IMR-90 (cell line): ENCODE measurements around the gene RBM7. TPM values are rescaled to one million over a fixed set of nuclear protein-coding genes. Genes with fewer than 3 reads are reported as not detected.

Experiments
- ATAC-seq: fragments of 200-7000 bp; cut with Tn5 transposase; 2 replicates; pipeline ENCODE4 v1.9.1; 2020; ENCODE audit warnings: low read depth, mild to moderate bottlenecking, moderate library complexity
- BruUV-seq: library from RNA; stranded (reverse); fragments of 400-500 nt; replicated peaks from 2 replicates; lab custom pipeline; 2021; lab: Mats Ljungman, UMichigan
- CTCF ChIA-PET: fragments of 300-600 bp; formaldehyde crosslinking; extraction: SDS; loops from one replicate; lab custom pipeline; 2021; ENCODE audit warnings: antibody characterized with exemption; lab: Yijun Ruan, JAX
- POLR2A ChIA-PET: fragments of 300-600 bp; sonication (Branson Sonifier 250); formaldehyde crosslinking; loops from one replicate; lab custom pipeline; 2022; ENCODE audit warnings: antibody characterized with exemption; ENCODE audit not compliant: unreplicated experiment; lab: Charles Lee
- DNase-seq: peaks from one replicate; pipeline ENCODE4 v3.0.0; 2013
- H2AFZ ChIP-seq: replicated peaks from 2 replicates; pipeline ENCODE3; 2013; ENCODE audit warnings: low read length, mild to moderate bottlenecking; ENCODE audit not compliant: poor library complexity
- H2AK5ac ChIP-seq: 2 replicates; pipeline ENCODE4 v1.6.1; 2013; ENCODE audit warnings: low read depth, low read length, inconsistent platforms
- H2AK9ac ChIP-seq: replicated peaks from 2 replicates; pipeline ENCODE3; 2013; ENCODE audit warnings: mild to moderate bottlenecking, low read depth, low read length, moderate library complexity; ENCODE audit not compliant: poor library complexity
- H2BK120ac ChIP-seq: 2 replicates; pipeline ENCODE4 v1.6.1; 2013; ENCODE audit warnings: low read depth, low read length, inconsistent platforms
- H2BK15ac ChIP-seq: 3 replicates; pipeline ENCODE4 v1.6.1; 2013; ENCODE audit warnings: low read depth, low read length, inconsistent platforms
- H2BK20ac ChIP-seq: 2 replicates; pipeline ENCODE4 v1.6.1; 2013; ENCODE audit warnings: low read depth, mild to moderate bottlenecking, inconsistent platforms, low read length, moderate library complexity
- H2BK5ac ChIP-seq: 2 replicates; pipeline ENCODE4 v1.6.1; 2013; ENCODE audit warnings: mild to moderate bottlenecking, low read depth, low read length, inconsistent platforms; ENCODE audit not compliant: poor library complexity, severe bottlenecking
- H3K14ac ChIP-seq: replicated peaks from 2 replicates; pipeline ENCODE4 v1.6.1; 2013; ENCODE audit warnings: low read depth, low read length, inconsistent platforms
- H3K18ac ChIP-seq: 2 replicates; pipeline ENCODE4 v1.6.1; 2013; ENCODE audit warnings: low read depth, low read length, control low read depth
- H3K23ac ChIP-seq: 2 replicates; pipeline ENCODE4 v1.6.1; 2013; ENCODE audit warnings: low read depth, low read length, inconsistent platforms
- H3K27ac ChIP-seq: 2 replicates; pipeline ENCODE4 v1.5.1; 2013; ENCODE audit warnings: mild to moderate bottlenecking, control low read depth, low read length; ENCODE audit not compliant: insufficient read depth
- H3K27me3 ChIP-seq: 2 replicates; pipeline ENCODE4 v1.6.1; 2013; ENCODE audit warnings: low read length; ENCODE audit not compliant: control insufficient read depth, insufficient read depth
- H3K36me3 ChIP-seq: 2 replicates; pipeline ENCODE4 v1.6.1; 2013; ENCODE audit warnings: low read length, mixed read lengths; ENCODE audit not compliant: control insufficient read depth, insufficient read depth
- H3K4ac ChIP-seq: 2 replicates; pipeline ENCODE4 v1.6.1; 2013; ENCODE audit warnings: low read depth, low read length, inconsistent platforms
- H3K4me1 ChIP-seq: 2 replicates; pipeline ENCODE4 v1.6.1; 2013; ENCODE audit warnings: low read length, mixed read lengths; ENCODE audit not compliant: control insufficient read depth, insufficient read depth
- H3K4me2 ChIP-seq: 2 replicates; pipeline ENCODE4 v1.6.1; 2013; ENCODE audit warnings: low read depth, mild to moderate bottlenecking, control low read depth, low read length, moderate library complexity
- H3K4me3 ChIP-seq: 2 replicates; pipeline ENCODE4 v1.5.1; 2013; ENCODE audit warnings: low read depth, mild to moderate bottlenecking, control low read depth, low read length, moderate library complexity; ENCODE audit not compliant: insufficient read depth
- H3K56ac ChIP-seq: 2 replicates; pipeline ENCODE4 v1.6.1; 2013; ENCODE audit warnings: low read length, inconsistent platforms; ENCODE audit not compliant: insufficient read depth; ENCODE audit errors: extremely low read depth
- H3K79me1 ChIP-seq, 2 experiments: 2 replicates each; pipeline ENCODE4 v1.6.1; 2013; ENCODE audit warnings: low read length in 2 of 2, inconsistent platforms in 1 of 2, low read depth in 1 of 2
- H3K9ac ChIP-seq: 2 replicates; pipeline ENCODE4 v1.6.1; 2013; ENCODE audit warnings: low read depth, low read length, control low read depth
- H3K9me1 ChIP-seq: 2 replicates; pipeline ENCODE4 v1.6.1; 2013; ENCODE audit warnings: low read length, inconsistent platforms; ENCODE audit not compliant: insufficient read depth
- H3K9me3 ChIP-seq: 2 replicates; pipeline ENCODE4 v1.6.1; 2013; ENCODE audit warnings: low read length; ENCODE audit not compliant: control insufficient read depth, insufficient read depth
- H4K20me1 ChIP-seq: 2 replicates; pipeline ENCODE4 v1.6.1; 2013; ENCODE audit warnings: low read length, inconsistent platforms; ENCODE audit not compliant: insufficient read depth
- H4K5ac ChIP-seq: 2 replicates; pipeline ENCODE4 v1.6.1; 2013; ENCODE audit warnings: mild to moderate bottlenecking, low read depth, low read length, control low read depth
- H4K8ac ChIP-seq, 2 experiments: 2 replicates each; pipeline ENCODE4 v1.6.1; 2013; ENCODE audit warnings: low read depth in 2 of 2, low read length in 2 of 2, control low read depth in 1 of 2, inconsistent platforms in 1 of 2
- H4K91ac ChIP-seq: 2 replicates; pipeline ENCODE4 v1.6.1; 2013; ENCODE audit warnings: low read depth, low read length, inconsistent platforms; ENCODE audit not compliant: insufficient read depth
- CEBPB ChIP-seq: IDR thresholded peaks from 2 replicates; pipeline ENCODE4 v1.6.1; 2012; ENCODE audit warnings: low read depth, low read length, improper control_type of control experiment
- CHD1 ChIP-seq: IDR thresholded peaks from 2 replicates; pipeline ENCODE4 v1.6.1; 2012; ENCODE audit warnings: low read depth, low read length, improper control_type of control experiment
- MAFK ChIP-seq: IDR thresholded peaks from 2 replicates; pipeline ENCODE4 v1.6.1; 2012; ENCODE audit warnings: low read depth, low read length, improper control_type of control experiment
- MXI1 ChIP-seq: IDR thresholded peaks from 2 replicates; pipeline ENCODE4 v1.6.1; 2012; ENCODE audit warnings: low read depth, mild to moderate bottlenecking, low read length, moderate library complexity, borderline replicate concordance
- NFE2L2 ChIP-seq: fragments of 150-350 bp; IDR thresholded peaks from 2 replicates; pipeline ENCODE4 v1.6.1; 2016; ENCODE audit warnings: low read depth, mild to moderate bottlenecking, low read length
- POLR2A ChIP-seq: IDR thresholded peaks from 2 replicates; pipeline ENCODE4 v1.6.1; 2012; ENCODE audit warnings: mild to moderate bottlenecking, low read depth, low read length
- RAD21 ChIP-seq: IDR thresholded peaks from 2 replicates; pipeline ENCODE4 v1.6.1; 2012; ENCODE audit warnings: low read length, improper control_type of control experiment
- RCOR1 ChIP-seq: IDR thresholded peaks from 2 replicates; pipeline ENCODE4 v1.6.1; 2012; ENCODE audit warnings: mild to moderate bottlenecking, low read length, improper control_type of control experiment; ENCODE audit not compliant: insufficient replicate concordance
- RFX5 ChIP-seq: IDR thresholded peaks from 2 replicates; pipeline ENCODE4 v1.8.0; 2012; ENCODE audit warnings: low read depth, mild to moderate bottlenecking, low read length, moderate library complexity
- SMC3 ChIP-seq: fragments of 150-350 bp; IDR thresholded peaks from 2 replicates; pipeline ENCODE4 v1.6.1; 2016; ENCODE audit warnings: low read depth, mild to moderate bottlenecking, antibody characterized with exemption, low read length, moderate library complexity
- WGBS, 2 experiments: methylation state at CpG; one replicate each; pipeline versions ENCODE4 v1.1.5 to v1.1.7; 2013; ENCODE audit warnings: missing lambda C conversion rate in 2 of 2; ENCODE audit not compliant: insufficient read length in 1 of 2; ENCODE audit errors: extremely low coverage in 2 of 2; 5-methylcytosine and 5-hydroxymethylcytosine counted together
- dilution Hi-C: fragments of 300-500 bp; cut with HindIII; formaldehyde crosslinking; loops from one replicate; pipeline ENCODE4 v1.14.3; 2018; ENCODE audit warnings: low sequenced_read_pairs; ENCODE audit not compliant: unreplicated experiment
- in situ Hi-C: fragments of 300-500 bp; cut with MboI; formaldehyde crosslinking; loops from 3 replicates; pipeline ENCODE4 v1.14.3; 2019; ENCODE audit warnings: low sequenced_read_pairs, inconsistent platforms, mixed read lengths
- intact Hi-C: fragments of 100-400 bp; cut with micrococcal nuclease; formaldehyde crosslinking; loops from 2 replicates; pipeline ENCODE4 v1.10.0; 2022
- polyA plus RNA-seq, 3 experiments: library from polyadenylated mRNA; depleted of rRNA; stranded (reverse); fragments of >200 nt; gene quantifications; 2 replicates each; pipeline ENCODE4 v1.2.3, GENCODE V29; 2012; ENCODE audit warnings: low replicate concordance in 1 of 3
- total RNA-seq: library from RNA; depleted of rRNA; stranded (reverse); fragments of >200 nt; gene quantifications from 2 replicates; pipeline ENCODE4 v1.2.3, GENCODE V29; 2012
- TF ChIP-seq, protein P1 (sequence below): conservative IDR thresholded peaks from 2 replicates; pipeline ENCODE4 v1.5.1; 2012; ENCODE audit warnings: mild to moderate bottlenecking, low read depth, low read length, improper control_type of control experiment

The RBM7 gene
- total and polyA plus RNA-seq, 2 of the 4 experiments (the other 2 are of a cell fraction) = 27.8 to 111 TPM

- 0% methylated on average over 2 of the region's 8 CpGs; no CpG with 5 or more reads in 1 of the 2 experiments for WGBS, 2 experiments
- H2BK20ac ChIP-seq = peak overlapping the region; percentile 58; the same call in 1 of the 2 replicates
- no peaks in the 10 kb centered on the region for H3K27me3 ChIP-seq
- dilution Hi-C loops (no loop called here), intact Hi-C loops (loop anchor here (1.0 to 5.0 kb wide), 5 partner anchors 34 to 119 kb away; partner anchors contain the start of genes NNMT and REXO2), in situ Hi-C loops (no loop called here)
- H3K4me3 ChIP-seq = peak overlapping the region; percentile 72
- H3K9me3 ChIP-seq = no peaks in the 10 kb centered on the region
- POLR2A ChIA-PET = no interaction called here
- peak overlapping the region; percentile 88 for H2BK120ac ChIP-seq
- ATAC-seq (no peak; the same call in 1 of the 2 replicates), DNase-seq (no peak)
- H4K20me1 ChIP-seq = peaks cover 10% of the 10 kb centered on the region; the same call in 1 of the 2 replicates
- peak overlapping the region; percentile 82 for H2BK5ac ChIP-seq
- H3K14ac ChIP-seq = peak overlapping the region; percentile 98
- peak overlapping the region; percentile 96 to 97 for H4K8ac ChIP-seq
- peak overlapping the region; percentile 98; the same call in 1 of the 2 replicates for H3K4me2 ChIP-seq
- peak overlapping the region; percentile 99 for H3K56ac ChIP-seq
- H3K23ac ChIP-seq = peak overlapping the region; percentile 99
- peak overlapping the region; percentile 96 for H3K4ac ChIP-seq
- H3K18ac ChIP-seq = peak overlapping the region; percentile 92
- CTCF ChIA-PET = no interaction called here
- peaks cover 2% of the 10 kb centered on the region for H3K36me3 ChIP-seq
- peak overlapping the region; percentile 99 for H3K9ac ChIP-seq
- peak overlapping the region; percentile 92 for H4K91ac ChIP-seq
- H2AK5ac ChIP-seq = peak overlapping the region; percentile 96
- peak overlapping the region; percentile 97 for H2BK15ac ChIP-seq
- TSS peak; percentile 64 for BruUV-seq
- H4K5ac ChIP-seq = peak overlapping the region; percentile 94
- H3K9me1 ChIP-seq = no peaks in the 10 kb centered on the region
- peaks cover 8 to 17% of the 10 kb centered on the region in 2 experiments; a peak in 3 of 4 replicates for H3K79me1 ChIP-seq
- peak overlapping the region; percentile 92 for H3K27ac ChIP-seq
- H2AK9ac ChIP-seq = peak overlapping the region; percentile 97
- peaks cover 5% of the 10 kb centered on the region; the same call in 1 of the 2 replicates for H3K4me1 ChIP-seq
- peak overlapping the region; percentile 83 for H2AFZ ChIP-seq
- TF ChIP-seq CHD1 (peak; percentile 14; the same call in 1 of the 2 replicates), SMC3 (no peak), RCOR1 (no peak), RFX5 (no peak), RAD21 (no peak), POLR2A (no peak), NFE2L2 (no peak), MXI1 (no peak), MAFK (no peak), CEBPB (0 out of 2 replicates have a peak, but pooled peaks have one; percentile 91)
- TF ChIP-seq, protein P1, sequence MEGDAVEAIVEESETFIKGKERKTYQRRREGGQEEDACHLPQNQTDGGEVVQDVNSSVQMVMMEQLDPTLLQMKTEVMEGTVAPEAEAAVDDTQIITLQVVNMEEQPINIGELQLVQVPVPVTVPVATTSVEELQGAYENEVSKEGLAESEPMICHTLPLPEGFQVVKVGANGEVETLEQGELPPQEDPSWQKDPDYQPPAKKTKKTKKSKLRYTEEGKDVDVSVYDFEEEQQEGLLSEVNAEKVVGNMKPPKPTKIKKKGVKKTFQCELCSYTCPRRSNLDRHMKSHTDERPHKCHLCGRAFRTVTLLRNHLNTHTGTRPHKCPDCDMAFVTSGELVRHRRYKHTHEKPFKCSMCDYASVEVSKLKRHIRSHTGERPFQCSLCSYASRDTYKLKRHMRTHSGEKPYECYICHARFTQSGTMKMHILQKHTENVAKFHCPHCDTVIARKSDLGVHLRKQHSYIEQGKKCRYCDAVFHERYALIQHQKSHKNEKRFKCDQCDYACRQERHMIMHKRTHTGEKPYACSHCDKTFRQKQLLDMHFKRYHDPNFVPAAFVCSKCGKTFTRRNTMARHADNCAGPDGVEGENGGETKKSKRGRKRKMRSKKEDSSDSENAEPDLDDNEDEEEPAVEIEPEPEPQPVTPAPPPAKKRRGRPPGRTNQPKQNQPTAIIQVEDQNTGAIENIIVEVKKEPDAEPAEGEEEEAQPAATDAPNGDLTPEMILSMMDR = no peak
These were observed 403 bp downstream of the RBM7 start for GRCh38 chr11:114400915-114401223.
